NCI-H748 treated with DMSO at 0.1 percent for 48 hours (cell line): Measurements from ENCODE around the gene ZNF277.
A peak's percentile ranks its signal among the peaks of the same experiment; 100 is the strongest.

ENCODE experiments used
- DNase-seq: peaks from one replicate; lab custom pipeline; 2025; lab: John Stamatoyannopoulos, UW

The ZNF277 gene

DNA sequence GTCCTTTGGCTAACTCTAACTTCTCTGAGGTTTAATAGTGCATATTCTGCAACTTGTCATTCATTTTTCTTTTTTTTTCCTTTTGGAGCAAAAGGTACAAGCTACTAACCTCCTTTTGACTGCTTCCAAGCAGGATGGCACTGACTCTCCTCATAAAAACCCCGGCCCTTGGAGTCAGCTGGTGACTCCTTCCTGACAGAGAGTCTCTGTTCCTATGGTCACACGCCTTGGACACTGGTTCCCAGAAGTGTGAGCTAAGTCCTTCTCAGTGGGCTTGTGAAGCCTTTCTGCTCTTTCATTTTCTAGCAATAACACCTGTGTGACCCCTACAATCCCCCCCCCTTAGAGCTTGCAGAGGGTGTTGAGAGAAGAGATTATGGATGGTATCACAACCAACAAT, 22.0 kb upstream of the ZNF277 start:
- no peak for DNase-seq

DNA sequence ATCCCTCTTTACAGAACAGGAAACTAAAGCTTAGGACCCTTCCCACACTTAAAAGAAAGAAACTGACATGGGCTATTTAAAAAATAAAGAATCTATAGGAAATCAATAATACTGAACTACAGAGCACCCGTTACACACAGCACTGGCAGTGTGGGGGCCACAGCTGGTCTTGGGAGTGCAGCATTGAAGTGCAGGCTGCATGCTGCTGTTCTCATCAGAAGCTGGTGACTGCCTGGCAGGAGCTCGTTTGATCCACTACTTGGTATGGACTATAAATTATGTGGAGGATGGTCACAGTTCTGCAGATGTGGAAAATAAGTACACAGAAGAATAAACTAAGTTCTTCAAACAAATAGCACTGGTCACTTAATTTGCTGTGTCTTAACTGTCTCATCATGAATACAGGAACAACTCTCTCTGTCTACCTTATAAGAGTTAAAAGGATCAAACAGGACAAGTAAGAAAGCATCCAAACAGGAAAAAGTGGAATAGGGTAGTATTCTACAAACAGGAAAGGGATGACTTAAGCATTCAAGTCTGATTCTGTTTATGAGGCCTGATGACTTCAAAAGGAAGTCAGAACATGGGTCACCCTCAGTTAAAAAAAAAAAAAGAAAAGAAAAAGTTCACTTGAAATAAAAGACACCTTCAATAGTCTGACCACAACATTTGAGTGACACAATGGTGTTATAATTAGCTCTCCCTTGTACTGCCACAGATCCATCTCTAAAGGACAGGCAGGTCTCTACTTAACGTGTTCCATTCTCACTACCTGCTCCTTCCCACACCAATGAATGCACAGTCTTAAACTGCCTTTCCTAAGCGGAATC, 21.3 kb upstream of the ZNF277 start:
- DNase-seq = no peak

GRCh38 chr7:112186300-112186699, 20.2 kb upstream of the ZNF277 start:
- no peak for DNase-seq

DNA sequence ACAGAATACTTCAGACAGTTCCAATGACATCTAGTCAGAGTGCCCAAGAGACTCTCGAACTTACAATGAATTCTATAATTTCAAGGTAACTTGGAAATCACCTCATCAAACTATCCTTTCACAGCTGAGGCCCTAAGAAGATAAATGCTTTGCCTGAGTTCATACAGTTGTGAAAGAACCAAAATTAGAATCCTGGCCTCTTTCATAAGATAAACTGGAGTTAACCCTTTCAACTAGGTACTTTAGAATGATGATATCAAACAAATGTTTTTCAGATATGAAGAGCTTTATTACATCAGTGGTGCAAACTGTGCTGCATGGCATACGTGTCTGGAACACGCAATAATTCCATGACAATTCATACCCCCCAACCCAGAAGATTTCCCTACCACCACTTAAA, 18.2 kb upstream of the ZNF277 start:
- no peak for DNase-seq

GRCh38 chr7:112189691-112190090, 16.8 kb upstream of the ZNF277 start:
- no peak for DNase-seq

- no peak for DNase-seq
Measured at GRCh38 chr7:112190120-112190519, 16.4 kb upstream of the ZNF277 start.

GRCh38 chr7:112192236-112193154, 14.0 kb upstream of the ZNF277 start:
- DNase-seq = no peak

- peak; percentile 99 for DNase-seq
Measured at GRCh38 chr7:112193915-112194502, 12.5 kb upstream of the ZNF277 start.

DNA sequence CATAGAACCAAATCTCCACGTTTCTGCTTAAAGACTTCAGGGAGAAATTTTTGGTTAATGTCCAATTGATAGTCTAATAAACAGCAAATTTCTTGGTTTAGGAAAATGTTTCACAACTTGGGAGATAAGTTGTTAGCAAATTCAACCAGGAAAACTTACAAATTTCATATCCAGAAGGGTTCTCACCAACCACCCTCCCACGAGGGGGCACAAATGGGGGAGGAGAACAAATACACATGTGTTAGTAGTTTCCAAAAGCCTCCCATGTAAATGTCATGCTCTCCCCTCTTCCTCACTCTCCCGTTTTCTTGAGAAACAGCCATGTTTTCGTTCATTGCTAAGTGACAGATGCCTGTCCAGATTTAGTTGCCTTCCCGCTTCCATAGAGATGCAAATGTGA, 10.8 kb upstream of the ZNF277 start:
- DNase-seq = no peak

- DNase-seq = no peak
Measured at GRCh38 chr7:112197322-112197721, 9.2 kb upstream of the ZNF277 start.

- no peak for DNase-seq
Measured at GRCh38 chr7:112199035-112199655, 7.3 kb upstream of the ZNF277 start.

DNA sequence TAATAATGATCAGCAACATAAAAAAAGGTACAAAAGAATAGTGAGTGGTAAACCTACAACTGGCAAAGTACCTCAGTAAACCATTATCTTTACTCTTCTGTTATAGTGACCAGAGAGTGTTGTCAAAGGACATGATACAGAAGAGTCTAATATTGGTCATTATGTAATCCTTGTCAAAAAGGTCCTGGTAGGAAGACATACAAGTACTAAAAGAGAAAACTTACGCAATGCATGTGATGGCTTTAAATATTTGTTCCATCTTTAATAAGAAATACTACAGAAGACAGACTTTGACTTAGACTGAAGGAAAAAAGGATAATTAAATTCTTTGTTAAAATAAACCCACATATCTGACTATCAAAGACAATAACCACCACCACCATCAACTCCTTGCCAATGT, 6.8 kb upstream of the ZNF277 start:
- no peak for DNase-seq

GRCh38 chr7:112201411-112201810, 5.1 kb upstream of the ZNF277 start:
- no peak for DNase-seq

DNA sequence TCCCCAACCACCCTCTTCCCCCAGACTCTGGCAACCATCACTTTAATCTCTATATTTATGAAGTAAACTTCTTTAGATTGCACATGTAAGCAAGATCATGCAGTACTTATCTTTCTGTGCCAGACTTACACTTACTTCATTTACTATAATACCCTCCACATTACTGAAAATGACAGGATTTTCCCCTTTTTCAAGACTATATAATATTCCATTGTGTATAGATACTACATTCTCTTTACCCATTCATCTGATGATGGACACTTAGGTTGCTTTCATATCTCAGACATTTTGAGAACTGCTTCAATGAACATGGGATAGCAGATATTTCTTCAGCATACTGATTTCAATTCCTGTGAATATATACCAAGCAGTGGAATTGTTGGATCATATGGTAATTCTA, 4.7 kb upstream of the ZNF277 start:
- DNase-seq = no peak

- peak; percentile 47 for DNase-seq
Measured at GRCh38 chr7:112202816-112203215, 3.7 kb upstream of the ZNF277 start.

DNA sequence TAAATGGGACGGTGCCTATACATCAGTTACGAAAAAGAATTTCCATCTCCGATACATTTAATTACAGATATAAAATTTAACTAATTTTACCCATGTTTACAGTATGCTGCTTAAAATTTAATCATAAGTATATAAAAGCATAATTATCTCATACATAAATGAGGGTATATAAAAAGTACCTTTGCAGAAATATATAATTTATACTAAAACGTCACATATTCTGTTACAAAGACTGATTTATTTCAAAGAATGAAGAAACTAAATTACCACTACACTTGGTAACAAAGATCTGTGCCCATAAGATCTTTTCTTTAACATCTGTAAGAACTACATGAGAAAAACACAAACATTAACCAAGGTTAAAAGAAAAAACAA, 3.1 kb upstream of the ZNF277 start:
- no peak for DNase-seq

- DNase-seq = peak; percentile 44
Measured at GRCh38 chr7:112204499-112205342, 1.8 kb upstream of the ZNF277 start.

DNA sequence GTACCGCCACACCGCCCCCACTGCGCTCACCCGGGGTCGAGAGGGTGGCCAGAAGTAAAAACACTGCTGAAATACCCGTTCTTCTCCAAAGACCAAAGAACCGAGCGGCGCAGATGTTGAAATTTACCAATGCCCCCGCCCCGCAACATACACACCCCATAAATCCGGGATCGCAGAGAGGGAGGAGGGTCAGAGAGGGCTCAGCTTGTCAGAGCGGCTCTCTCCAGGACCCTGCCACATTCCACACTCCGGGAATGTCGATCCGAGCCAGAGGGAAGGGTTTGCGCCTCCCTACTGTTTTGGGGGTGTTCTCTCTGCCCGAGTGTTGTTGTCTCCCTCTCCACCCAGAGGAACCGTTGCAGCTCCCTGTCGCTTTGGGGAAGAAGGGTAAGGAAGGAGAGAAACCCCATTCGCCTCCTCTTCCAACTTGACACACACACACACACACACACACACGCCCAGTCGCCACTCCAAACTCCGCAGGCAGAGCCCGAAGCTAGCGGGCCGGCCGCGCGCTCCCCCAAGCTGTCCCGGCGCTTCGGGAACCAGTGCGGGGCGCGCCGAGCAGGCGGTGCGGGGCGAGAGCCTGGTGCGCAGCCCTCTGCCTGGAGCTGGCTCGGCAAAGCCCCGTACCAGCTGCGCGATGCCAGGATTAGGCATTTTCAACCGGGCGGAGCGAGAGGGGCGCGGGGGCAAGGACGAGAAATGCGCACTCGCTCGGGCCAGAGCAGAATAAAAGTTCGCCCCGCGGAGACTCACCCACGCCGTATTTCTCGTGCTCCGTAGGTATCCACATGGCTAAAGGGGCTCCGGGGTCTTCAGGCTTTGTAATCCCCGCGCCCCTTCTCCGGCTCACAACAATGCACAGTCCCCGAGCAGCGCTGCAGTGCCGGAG, 905 bp upstream of the ZNF277 start:
- peak; percentile 59 for DNase-seq

DNA sequence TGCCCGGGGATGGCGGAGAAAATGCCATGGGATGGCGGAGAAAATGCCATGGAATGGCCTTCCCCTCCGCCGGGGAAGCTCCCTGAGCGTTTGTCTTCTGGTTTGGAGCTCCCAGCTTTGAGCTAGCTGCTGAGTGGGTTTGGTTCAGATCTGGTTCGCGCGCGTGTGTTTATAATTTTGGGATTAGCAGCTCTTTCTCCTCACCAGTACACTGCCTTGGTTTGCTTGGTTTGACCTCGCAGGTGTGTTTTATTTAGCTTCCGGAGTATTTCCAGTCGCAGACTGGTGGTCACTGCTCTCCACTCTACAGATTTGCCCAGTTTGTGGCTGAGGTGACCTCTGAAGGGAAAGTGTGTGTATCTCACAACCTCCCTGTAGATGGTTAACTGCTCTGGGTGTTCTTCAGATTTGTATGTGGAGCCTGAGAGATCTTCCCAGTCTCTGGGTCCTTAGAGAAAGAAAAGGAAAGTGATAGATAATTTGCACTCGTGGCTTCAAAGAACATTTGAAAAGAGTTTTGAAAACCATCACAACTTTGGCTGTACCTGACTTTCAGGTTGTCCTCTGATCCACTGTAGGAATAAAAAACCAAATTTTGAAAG, 597 bp downstream of the ZNF277 start:
- peak; percentile 17 for DNase-seq

GRCh38 chr7:112207765-112208164, 1.3 kb downstream of the ZNF277 start:
- no peak for DNase-seq
